Loucy (cell line): Measurements from ENCODE around the gene AATK.

Experiments
- H2AFZ ChIP-seq: fragments of 200-600 bp; sonication (generic); 2 replicates; pipeline ENCODE4 v1.6.0; 2016; ENCODE audit warnings: antibody characterized with exemption, mild to moderate bottlenecking, low read length, moderate library complexity
- H3F3A ChIP-seq: fragments of 200-600 bp; 2 replicates; pipeline ENCODE4 v1.6.0; 2016; ENCODE audit warnings: antibody characterized with exemption, low read depth, mild to moderate bottlenecking
- H3K27me3 ChIP-seq: fragments of 200-600 bp; sonication (generic); 2 replicates; pipeline ENCODE4 v1.6.1; 2014; ENCODE audit warnings: low read length, mild to moderate bottlenecking; ENCODE audit not compliant: insufficient read depth, poor library complexity, severe bottlenecking
- H3K36me3 ChIP-seq: fragments of 200-600 bp; sonication (generic); 2 replicates; pipeline ENCODE4 v1.6.1; 2016; ENCODE audit warnings: low read length; ENCODE audit not compliant: insufficient read depth
- H3K4me1 ChIP-seq: fragments of 200-600 bp; sonication (generic); 2 replicates; pipeline ENCODE4 v1.5.1; 2014; ENCODE audit warnings: low read length, mild to moderate bottlenecking; ENCODE audit not compliant: insufficient read depth, poor library complexity, severe bottlenecking
- H3K4me2 ChIP-seq: fragments of 200-600 bp; sonication (generic); 2 replicates; pipeline ENCODE4 v1.6.0; 2014; ENCODE audit warnings: antibody characterized with exemption, low read length, low read depth, mild to moderate bottlenecking; ENCODE audit not compliant: poor library complexity, severe bottlenecking
- H3K4me3 ChIP-seq: fragments of 200-600 bp; sonication (generic); 2 replicates; pipeline ENCODE4 v1.5.1; 2014; ENCODE audit warnings: low read length, mild to moderate bottlenecking, mixed read lengths; ENCODE audit not compliant: poor library complexity, severe bottlenecking
- H3K79me2 ChIP-seq: fragments of 200-600 bp; sonication (generic); 2 replicates; pipeline ENCODE4 v1.6.1; 2014; ENCODE audit warnings: low read length; ENCODE audit not compliant: insufficient read depth
- H3K9ac ChIP-seq: fragments of 200-600 bp; sonication (generic); 2 replicates; pipeline ENCODE4 v1.6.0; 2014; ENCODE audit warnings: mild to moderate bottlenecking, low read depth, low read length, moderate library complexity; ENCODE audit not compliant: poor library complexity, severe bottlenecking
- H3K9me2 ChIP-seq: fragments of 200-600 bp; sonication (generic); replicated peaks from 2 replicates; pipeline ENCODE4 v1.6.1; 2016; ENCODE audit warnings: low read depth, low read length, mixed read lengths
- H3K9me3 ChIP-seq: fragments of 200-600 bp; sonication (generic); 2 replicates; pipeline ENCODE4 v1.6.1; 2014; ENCODE audit warnings: mild to moderate bottlenecking, antibody characterized with exemption, low read length, low read depth; ENCODE audit not compliant: insufficient read depth
- H4K20me1 ChIP-seq: fragments of 200-600 bp; sonication (generic); 2 replicates; pipeline ENCODE4 v1.6.0; 2014; ENCODE audit warnings: antibody characterized with exemption, low read length, mild to moderate bottlenecking; ENCODE audit not compliant: insufficient read depth, poor library complexity, severe bottlenecking
- CTCF ChIP-seq: fragments of 200-600 bp; sonication (generic); conservative IDR thresholded peaks from 2 replicates; pipeline ENCODE4 v1.5.1; 2014; ENCODE audit warnings: mild to moderate bottlenecking, antibody characterized with exemption, low read length
- EZH2phosphoT487 ChIP-seq: fragments of 200-600 bp; IDR thresholded peaks from 2 replicates; pipeline ENCODE4 v1.6.1; 2018; ENCODE audit warnings: antibody characterized with exemption, mild to moderate bottlenecking, moderate library complexity, borderline replicate concordance

AATK gene

GRCh38 chr17:81109957-81110356 is 56.1 kb downstream of the AATK start:
- no peak for TF ChIP-seq EZH2phosphoT487
- no peak for TF ChIP-seq CTCF
- H4K20me1 ChIP-seq, result no peaks in the 10 kb centered on the region
- H3K4me1 ChIP-seq, result no peaks in the 10 kb centered on the region
- H3K9me2 ChIP-seq, result no peaks in the 10 kb centered on the region
- no peaks in the 10 kb centered on the region for H3K9me3 ChIP-seq
- H2AFZ ChIP-seq, result no peak overlapping the region
- no peak overlapping the region for H3K9ac ChIP-seq
- no peak overlapping the region for H3K4me2 ChIP-seq
- H3K79me2 ChIP-seq, result no peaks in the 10 kb centered on the region
- no peak overlapping the region for H3K4me3 ChIP-seq
- no peaks in the 10 kb centered on the region for H3K36me3 ChIP-seq
- no peaks in the 10 kb centered on the region for H3F3A ChIP-seq
- no peaks in the 10 kb centered on the region for H3K27me3 ChIP-seq

GRCh38 chr17:81108220-81108619 is 57.8 kb downstream of the AATK start:
- H3K4me1 ChIP-seq, result no peaks in the 10 kb centered on the region
- no peaks in the 10 kb centered on the region for H4K20me1 ChIP-seq
- no peak overlapping the region for H2AFZ ChIP-seq
- H3K27me3 ChIP-seq, result no peaks in the 10 kb centered on the region
- TF ChIP-seq EZH2phosphoT487, result no peak
- H3K9me3 ChIP-seq, result no peaks in the 10 kb centered on the region
- H3K9ac ChIP-seq, result no peak overlapping the region
- no peak overlapping the region for H3K4me3 ChIP-seq
- no peaks in the 10 kb centered on the region for H3K36me3 ChIP-seq
- H3K4me2 ChIP-seq, result no peak overlapping the region
- H3F3A ChIP-seq, result no peaks in the 10 kb centered on the region
- H3K79me2 ChIP-seq, result no peaks in the 10 kb centered on the region
- H3K9me2 ChIP-seq, result no peaks in the 10 kb centered on the region

- TF ChIP-seq CTCF (no peak), EZH2phosphoT487 (no peak)
- H3K4me2 ChIP-seq, result no peak overlapping the region
- no peaks in the 10 kb centered on the region for H3K79me2 ChIP-seq
- no peak overlapping the region for H3K4me3 ChIP-seq
- H4K20me1 ChIP-seq, result no peaks in the 10 kb centered on the region
- no peaks in the 10 kb centered on the region for H3K27me3 ChIP-seq
- no peaks in the 10 kb centered on the region for H3K9me2 ChIP-seq
- H3K36me3 ChIP-seq, result no peaks in the 10 kb centered on the region
- no peak overlapping the region for H3K9ac ChIP-seq
- no peaks in the 10 kb centered on the region for H3K9me3 ChIP-seq
- H3K4me1 ChIP-seq, result no peaks in the 10 kb centered on the region
- no peak overlapping the region for H2AFZ ChIP-seq
- no peaks in the 10 kb centered on the region for H3F3A ChIP-seq
These were observed 59.3 kb downstream of the AATK start for GRCh38 chr17:81106716-81107115.

GRCh38 chr17:81103379-81103778 is 62.6 kb downstream of the AATK start:
- H3K36me3 ChIP-seq, result no peaks in the 10 kb centered on the region
- H3K4me2 ChIP-seq, result no peak overlapping the region
- H3K9ac ChIP-seq, result no peak overlapping the region

More at GRCh38 chr17:81103379-81103778, 62.6 kb downstream of the AATK start:
- Histone ChIP-seq H2AFZ (no peak overlapping the region), H3K4me1 (no peaks in the 10 kb centered on the region), H3K27me3 (no peaks in the 10 kb centered on the region), H3F3A (no peaks in the 10 kb centered on the region), H4K20me1 (no peaks in the 10 kb centered on the region), H3K9me2 (no peaks in the 10 kb centered on the region), H3K4me3 (no peak overlapping the region), H3K79me2 (no peaks in the 10 kb centered on the region), H3K9me3 (no peaks in the 10 kb centered on the region)
- TF ChIP-seq CTCF, result no peak
- no peak for TF ChIP-seq EZH2phosphoT487
